DMS153 (cell line): ENCODE measurements around the gene SBDS.
"Not testable (repeated sequence)": the region's sequence is repeated elsewhere in the genome, so short reads cannot be mapped to it uniquely, and the experiment has no call there.

Experiments used
- DNase-seq: peaks from one replicate; lab custom pipeline; 2025; lab: John Stamatoyannopoulos, UW

The SBDS gene

GRCh38 chr7:66995050-66995776 lies at the start of gene SBDS:
TSS of gene SBDS (minus strand) at chr7:66995586. CDS start at chr7:66995417, 169 bp downstream.
- peak; percentile 97 for DNase-seq

GRCh38 chr7:67043559-67043930 lies 48.2 kb upstream of the SBDS start:
- DNase-seq = peak; percentile 33

GRCh38 chr7:67042781-67043558 lies 47.6 kb upstream of the SBDS start:
- DNase-seq = peak; percentile 51

- not testable (repeated sequence) for DNase-seq
These were observed 45.4 kb upstream of the SBDS start for GRCh38 chr7:67040832-67041231.

- DNase-seq = peak; percentile 33
These were observed 41.3 kb upstream of the SBDS start for GRCh38 chr7:67036432-67037395.

- DNase-seq = no peak
These were observed 37.9 kb upstream of the SBDS start for GRCh38 chr7:67033251-67033650.

GRCh38 chr7:67031685-67032084 lies 36.3 kb upstream of the SBDS start:
- not testable (repeated sequence) for DNase-seq

- not testable (repeated sequence) for DNase-seq
These were observed 30.1 kb upstream of the SBDS start for GRCh38 chr7:67025459-67025858.

GRCh38 chr7:67022511-67022910 lies 27.1 kb upstream of the SBDS start:
- DNase-seq = no peak

- no peak for DNase-seq
These were observed 25.9 kb upstream of the SBDS start for GRCh38 chr7:67021260-67021659.

GRCh38 chr7:67019562-67020390 lies 24.4 kb upstream of the SBDS start:
- peak; percentile 76 for DNase-seq

- DNase-seq = no peak
These were observed 23.6 kb upstream of the SBDS start for GRCh38 chr7:67018940-67019339.

GRCh38 chr7:67017971-67018370 lies 22.6 kb upstream of the SBDS start:
- not testable (repeated sequence) for DNase-seq

- DNase-seq = not testable (repeated sequence)
These were observed 18.8 kb upstream of the SBDS start for GRCh38 chr7:67014076-67014622.

GRCh38 chr7:67009677-67010076 lies 14.3 kb upstream of the SBDS start:
- not testable (repeated sequence) for DNase-seq

- DNase-seq = no peak
These were observed 12.9 kb upstream of the SBDS start for GRCh38 chr7:67008260-67008659.

- no peak for DNase-seq
These were observed 11.6 kb upstream of the SBDS start for GRCh38 chr7:67006965-67007364.

GRCh38 chr7:67004145-67004544 lies 8.8 kb upstream of the SBDS start:
- DNase-seq = not testable (repeated sequence)

- peak; percentile 3 for DNase-seq
These were observed 5.3 kb upstream of the SBDS start for GRCh38 chr7:67000601-67001258.

- peak; percentile 98 for DNase-seq
These were observed 1.2 kb upstream of the SBDS start, which contains the start of gene TYW1 for GRCh38 chr7:66996444-66997191. TSS of gene TYW1 (plus strand) at chr7:66996833. CDS start at chr7:66996979, 146 bp downstream.
